ENCODE results near the gene TOMM20.

The TOMM20 gene

DNA sequence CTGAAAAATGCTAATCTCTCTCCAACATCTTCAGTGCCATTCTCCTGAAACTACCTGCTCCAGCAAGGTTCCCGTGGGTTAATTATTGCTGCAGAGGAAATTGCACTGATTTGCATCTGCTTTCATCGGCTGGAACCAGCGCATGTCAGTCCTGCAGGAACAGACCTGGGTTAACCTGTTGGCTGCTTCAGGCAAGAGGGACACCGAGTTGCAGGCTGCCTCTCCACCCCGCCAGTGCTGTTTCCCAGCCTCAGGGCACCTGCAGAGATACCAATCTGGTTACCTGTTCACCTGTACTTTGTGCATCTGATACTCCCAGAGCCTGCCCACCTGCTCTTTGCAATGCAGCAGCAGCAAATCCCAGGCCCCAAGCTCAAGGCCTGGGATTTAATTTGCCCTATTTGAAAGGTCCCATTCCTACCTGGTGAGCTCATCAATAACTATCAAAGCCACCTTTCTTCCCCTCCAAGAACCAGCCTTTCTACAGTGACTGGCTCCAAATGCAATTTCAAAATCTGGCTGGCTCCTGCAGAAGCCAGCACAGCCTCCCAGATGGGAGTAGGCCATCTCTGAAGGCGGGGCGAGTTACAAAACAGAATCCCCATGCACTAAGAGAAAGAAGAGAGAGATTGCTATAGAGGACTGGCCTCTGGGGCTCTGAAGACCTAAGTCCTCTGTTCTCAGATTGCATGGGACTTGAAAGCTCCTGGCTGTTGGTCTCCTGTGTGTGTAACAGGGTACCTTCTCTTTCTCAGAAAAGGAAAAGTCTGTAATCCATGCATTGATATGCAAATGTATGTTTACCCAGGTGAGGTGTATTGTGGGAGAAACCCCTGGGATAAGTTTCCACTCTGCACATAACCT is 67.8 kb downstream of the TOMM20 start:
- no peak for DNase-seq (ENCODE audit: low spot score)

All from CD4-positive, alpha-beta T cell treated with Interleukin-6 at 100 ng/mL for 8 hours (primary cell).